Keratinocyte (primary cell): ENCODE results near the gene SIDT1. TPM values are rescaled to one million over a fixed set of nuclear protein-coding genes. Genes with fewer than 3 reads are reported as not detected.

Experiments
- DNase-seq: peaks from one replicate; pipeline ENCODE4 v3.0.0-alpha.2; 2011; ENCODE audit warnings: low read depth, missing footprints, low spot score
- FAIRE-seq: peaks from 2 replicates; lab custom pipeline; 2011; peaks lifted over from hg19 to GRCh38; lab: Jason Lieb, UNC
- H2AFZ ChIP-seq: 2 replicates; pipeline ENCODE4 v1.6.0; 2012; ENCODE audit warnings: low read length, control low read depth, inconsistent platforms; ENCODE audit not compliant: control insufficient read depth
- H3K27ac ChIP-seq: 2 replicates; pipeline ENCODE4 v1.5.1; 2011; ENCODE audit warnings: low read length; ENCODE audit not compliant: control insufficient read depth, insufficient read depth
- H3K27me3 ChIP-seq: 3 replicates; pipeline ENCODE4 v1.6.0; 2011; ENCODE audit warnings: low read length; ENCODE audit not compliant: control insufficient read depth, insufficient read depth; ENCODE audit errors: extremely low read depth
- H3K36me3 ChIP-seq, 2 experiments: 2 replicates in 1 of 2; 3 replicates in 1 of 2; pipeline ENCODE4 v1.5.1; 2011; ENCODE audit warnings: low read length in 2 of 2, mild to moderate bottlenecking in 1 of 2; ENCODE audit not compliant: control insufficient read depth in 2 of 2, insufficient read depth in 2 of 2; ENCODE audit errors: extremely low read depth in 1 of 2
- H3K4me1 ChIP-seq: 3 replicates; pipeline ENCODE4 v1.5.1; 2011; ENCODE audit warnings: low read length; ENCODE audit not compliant: control insufficient read depth, insufficient read depth; ENCODE audit errors: extremely low read depth
- H3K4me2 ChIP-seq: 3 replicates; pipeline ENCODE4 v1.6.0; 2011; ENCODE audit warnings: low read depth, low read length; ENCODE audit not compliant: control insufficient read depth, insufficient read depth; ENCODE audit errors: extremely low read depth
- H3K4me3 ChIP-seq, 3 experiments: fragments of 200-600 bp in 1 of 3; sonication (generic) in 1 of 3; 2 replicates in 2 of 3; 3 replicates in 1 of 3; pipeline ENCODE4 v1.5.1; 2011 to 2016; ENCODE audit warnings: low read length in 3 of 3, mild to moderate bottlenecking in 3 of 3, control low read depth in 2 of 3, inconsistent platforms in 1 of 3, low read depth in 1 of 3, mixed read lengths in 1 of 3, mixed run types in 1 of 3, moderate library complexity in 1 of 3; ENCODE audit not compliant: control insufficient read depth in 2 of 3, insufficient read depth in 2 of 3; ENCODE audit errors: extremely low read depth in 1 of 3
- H3K79me2 ChIP-seq: 2 replicates; pipeline ENCODE4 v1.6.0; 2012; ENCODE audit warnings: low read length; ENCODE audit not compliant: control insufficient read depth, insufficient read depth
- H3K9ac ChIP-seq: 3 replicates; pipeline ENCODE4 v1.6.0; 2011; ENCODE audit warnings: low read length; ENCODE audit not compliant: control insufficient read depth, insufficient read depth; ENCODE audit errors: extremely low read depth
- H3K9me1 ChIP-seq: 3 replicates; pipeline ENCODE4 v1.6.0; 2011; ENCODE audit warnings: low read length; ENCODE audit not compliant: control insufficient read depth, insufficient read depth; ENCODE audit errors: extremely low read depth
- H3K9me3 ChIP-seq: 2 replicates; pipeline ENCODE4 v1.5.1; 2012; ENCODE audit warnings: low read depth, low read length; ENCODE audit not compliant: control insufficient read depth
- H4K20me1 ChIP-seq: 3 replicates; pipeline ENCODE4 v1.6.0; 2011; ENCODE audit warnings: low read length; ENCODE audit not compliant: control insufficient read depth, insufficient read depth; ENCODE audit errors: extremely low read depth
- EZH2 ChIP-seq: IDR thresholded peaks from one replicate; pipeline ENCODE4 v1.6.1; 2012; ENCODE audit warnings: inconsistent platforms, mild to moderate bottlenecking, low read length, moderate library complexity
- dilution Hi-C: fragments of 300-500 bp; cut with MboI; formaldehyde crosslinking; loops from one replicate; pipeline ENCODE4 v1.7.0; 2020; ENCODE audit warnings: low sequenced_read_pairs; ENCODE audit not compliant: extremely low pct_ligation_motif_present
- polyA plus RNA-seq, 5 experiments: library from polyadenylated mRNA; depleted of rRNA in 3 of 5; stranded (reverse) in 3 of 5; stranded (forward) in 1 of 5; unstranded in 1 of 5; fragments of >200 nt; gene quantifications; 1 replicate in 1 of 5; 2 replicates in 3 of 5; 3 replicates in 1 of 5; pipeline versions ENCODE4 v1.2.1 to v1.2.3, GENCODE V29; 2011 to 2012; ENCODE audit warnings: missing spikeins in 2 of 5, low read depth in 1 of 5, low replicate concordance in 1 of 5
- TF ChIP-seq, protein P1 (sequence below), 3 experiments: IDR thresholded peaks in 1 of 3; conservative IDR thresholded peaks in 1 of 3; optimal IDR thresholded peaks in 1 of 3; 2 replicates in 2 of 3; 3 replicates in 1 of 3; pipeline versions ENCODE3 to v1.5.1; 2011; ENCODE audit warnings: low read length in 3 of 3, mild to moderate bottlenecking in 3 of 3, moderate library complexity in 2 of 3, control low read depth in 1 of 3, inconsistent platforms in 1 of 3; ENCODE audit not compliant: insufficient read depth in 2 of 3; ENCODE audit errors: extremely low read depth in 1 of 3

Gene SIDT1
- polyA plus RNA-seq, 1 donor (not counting 4 experiments of a cell fraction or from before 2014, with no cell fraction given): 0.12 TPM

DNA sequence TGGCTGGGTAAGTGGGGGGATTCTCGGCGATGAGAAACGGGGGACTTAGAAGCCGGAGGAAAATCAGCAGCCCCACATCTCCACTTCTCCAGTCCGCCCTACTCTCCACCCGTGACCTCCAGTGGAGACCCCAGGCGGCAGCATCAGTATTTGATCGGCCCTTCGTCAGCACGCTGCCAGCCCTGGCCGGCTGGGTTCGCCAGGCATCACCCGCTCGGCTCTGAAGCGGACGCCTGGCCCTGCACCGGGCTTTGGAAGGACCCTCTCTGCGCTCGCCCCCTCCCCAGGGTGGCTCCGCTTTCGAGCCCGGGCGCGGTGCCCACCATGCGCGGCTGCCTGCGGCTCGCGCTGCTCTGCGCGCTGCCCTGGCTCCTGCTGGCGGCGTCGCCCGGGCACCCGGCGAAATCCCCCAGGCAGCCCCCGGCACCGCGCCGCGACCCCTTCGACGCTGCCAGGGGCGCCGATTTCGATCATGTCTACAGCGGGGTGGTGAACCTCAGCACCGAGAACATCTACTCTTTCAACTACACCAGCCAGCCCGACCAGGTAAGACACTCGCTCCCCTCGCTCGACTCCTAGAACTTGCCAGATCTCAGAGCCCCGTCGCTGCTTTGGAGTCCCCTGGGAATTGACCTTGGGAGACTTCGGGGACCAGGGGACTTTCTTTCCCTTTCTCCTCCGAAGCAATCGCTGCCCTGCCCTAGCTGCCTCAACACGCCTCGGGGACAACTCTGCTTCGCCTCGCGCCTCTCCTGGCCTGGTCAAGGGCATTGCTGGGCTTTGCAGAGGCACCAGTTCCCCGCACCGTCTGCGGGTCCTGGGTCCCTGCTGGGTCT, 561 bp downstream of the SIDT1 start:
- Histone ChIP-seq H4K20me1 (no peaks in the 10 kb centered on the region), H2AFZ (peak overlapping the region; percentile 86), H3K4me2 (peak overlapping the region; percentile 97), H3K27me3 (peaks cover 45% of the 10 kb centered on the region), H3K27ac (no peak overlapping the region), H3K4me3 (peak overlapping the region; percentile 42 to 85 (median 80)), H3K9me3 (no peaks in the 10 kb centered on the region), H3K79me2 (no peaks in the 10 kb centered on the region), H3K9me1 (no peaks in the 10 kb centered on the region), H3K36me3 (no peaks in the 10 kb centered on the region), H3K9ac (peak overlapping the region; percentile 53), H3K4me1 (peaks cover 20% of the 10 kb centered on the region)
- FAIRE-seq: no peak
- no peak for DNase-seq
- no peak for TF ChIP-seq EZH2
- TF ChIP-seq, protein P1, sequence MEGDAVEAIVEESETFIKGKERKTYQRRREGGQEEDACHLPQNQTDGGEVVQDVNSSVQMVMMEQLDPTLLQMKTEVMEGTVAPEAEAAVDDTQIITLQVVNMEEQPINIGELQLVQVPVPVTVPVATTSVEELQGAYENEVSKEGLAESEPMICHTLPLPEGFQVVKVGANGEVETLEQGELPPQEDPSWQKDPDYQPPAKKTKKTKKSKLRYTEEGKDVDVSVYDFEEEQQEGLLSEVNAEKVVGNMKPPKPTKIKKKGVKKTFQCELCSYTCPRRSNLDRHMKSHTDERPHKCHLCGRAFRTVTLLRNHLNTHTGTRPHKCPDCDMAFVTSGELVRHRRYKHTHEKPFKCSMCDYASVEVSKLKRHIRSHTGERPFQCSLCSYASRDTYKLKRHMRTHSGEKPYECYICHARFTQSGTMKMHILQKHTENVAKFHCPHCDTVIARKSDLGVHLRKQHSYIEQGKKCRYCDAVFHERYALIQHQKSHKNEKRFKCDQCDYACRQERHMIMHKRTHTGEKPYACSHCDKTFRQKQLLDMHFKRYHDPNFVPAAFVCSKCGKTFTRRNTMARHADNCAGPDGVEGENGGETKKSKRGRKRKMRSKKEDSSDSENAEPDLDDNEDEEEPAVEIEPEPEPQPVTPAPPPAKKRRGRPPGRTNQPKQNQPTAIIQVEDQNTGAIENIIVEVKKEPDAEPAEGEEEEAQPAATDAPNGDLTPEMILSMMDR (optimal IDR thresholded peaks at IDR 0.05 in 1 of 3, IDR thresholded peaks at IDR 0.05 in 1 of 3, conservative IDR thresholded peaks at IDR 0.05 in 1 of 3; ENCODE audit: extremely low read depth in 1 of 3, insufficient read depth in 2 of 3, low read length in 3 of 3): peak in 1 of 3 experiments; percentile 21
- dilution Hi-C loops: no loop called here

GRCh38 chr3:113533534-113533892, 1.2 kb downstream of the SIDT1 start:
- dilution Hi-C loops: no loop called here
- H4K20me1 ChIP-seq: no peaks in the 10 kb centered on the region
- peak overlapping the region; percentile 97 for H3K4me2 ChIP-seq
- TF ChIP-seq, protein P1 (optimal IDR thresholded peaks at IDR 0.05 in 1 of 3, IDR thresholded peaks at IDR 0.05 in 1 of 3, conservative IDR thresholded peaks at IDR 0.05 in 1 of 3; ENCODE audit: extremely low read depth in 1 of 3, insufficient read depth in 2 of 3, low read length in 3 of 3): no peak
- TF ChIP-seq EZH2: no peak
- H3K4me1 ChIP-seq: peaks cover 20% of the 10 kb centered on the region
- H3K4me3 ChIP-seq: peak overlapping the region in 2 of 3 experiments; percentile 80 to 85
- no peak for FAIRE-seq
- H3K9ac ChIP-seq: no peak overlapping the region
- peak overlapping the region; percentile 86 for H2AFZ ChIP-seq
- DNase-seq: no peak
- H3K27me3 ChIP-seq: peaks cover 45% of the 10 kb centered on the region
- H3K79me2 ChIP-seq: no peaks in the 10 kb centered on the region
- H3K36me3 ChIP-seq: no peaks in the 10 kb centered on the region
- no peaks in the 10 kb centered on the region for H3K9me1 ChIP-seq
- no peaks in the 10 kb centered on the region for H3K9me3 ChIP-seq
- no peak overlapping the region for H3K27ac ChIP-seq
